DND-41 (cell line): ENCODE data around the gene FNBP1L.

ENCODE experiments used
- CTCF ChIP-seq: IDR thresholded peaks from 2 replicates; pipeline ENCODE4 v1.5.1; 2012; ENCODE audit warnings: borderline replicate concordance, low read length, moderate library complexity, mild to moderate bottlenecking; ENCODE audit not compliant: poor library complexity, severe bottlenecking; ENCODE audit errors: extremely low read depth
- EZH2 ChIP-seq: IDR thresholded peaks from 3 replicates; pipeline ENCODE4 v1.6.1; 2012; ENCODE audit warnings: borderline replicate concordance, low read depth, mild to moderate bottlenecking, moderate library complexity, low read length, inconsistent platforms; ENCODE audit not compliant: severe bottlenecking

- TF ChIP-seq EZH2 = no peak
- TF ChIP-seq CTCF = no peak
Observed at GRCh38 chr1:93502571-93502970, 54.7 kb downstream of the FNBP1L start.
